Liver (tissue), 9 donors: ENCODE results near the gene GPRIN3. TPM values are rescaled to one million over a fixed set of nuclear protein-coding genes. Genes with fewer than 3 reads are reported as not detected.

Experiments used
- DNase-seq: peaks from one replicate; pipeline ENCODE4 v3.0.0-alpha.2; 2017; ENCODE audit warnings: low spot score
- H3K27ac ChIP-seq, 2 donors: one replicate each; pipeline ENCODE4 v1.7.0; 2013; ENCODE audit warnings: inconsistent platforms in 2 of 2, low read length in 2 of 2, control low read depth in 1 of 2, low read depth in 1 of 2, mild to moderate bottlenecking in 1 of 2
- H3K27me3 ChIP-seq, 4 donors: one replicate each; pipeline versions ENCODE4 v1.6.1 to v1.7.0; 2013; ENCODE audit warnings: low read length in 3 of 4, inconsistent platforms in 1 of 4, mild to moderate bottlenecking in 1 of 4, moderate library complexity in 1 of 4; ENCODE audit not compliant: control insufficient read depth in 4 of 4, insufficient read depth in 4 of 4
- H3K36me3 ChIP-seq, 4 donors: one replicate each; pipeline versions ENCODE4 v1.6.1 to v1.7.0; 2013; ENCODE audit warnings: low read length in 3 of 4, mild to moderate bottlenecking in 3 of 4, low read depth in 1 of 4, moderate library complexity in 1 of 4; ENCODE audit not compliant: control insufficient read depth in 4 of 4, insufficient read depth in 3 of 4
- H3K4me1 ChIP-seq, 4 donors: one replicate each; pipeline versions ENCODE4 v1.6.1 to v1.7.0; 2013; ENCODE audit warnings: low read length in 3 of 4, mild to moderate bottlenecking in 3 of 4, moderate library complexity in 1 of 4; ENCODE audit not compliant: control insufficient read depth in 4 of 4, insufficient read depth in 4 of 4
- H3K4me3 ChIP-seq, 3 donors: one replicate each; pipeline versions ENCODE4 v1.6.1 to v1.7.0; 2013; ENCODE audit warnings: low read length in 3 of 3, control low read depth in 1 of 3, low read depth in 1 of 3, mild to moderate bottlenecking in 1 of 3
- H3K9ac ChIP-seq, 2 donors: one replicate each; pipeline ENCODE4 v1.7.0; 2013; ENCODE audit warnings: low read length in 2 of 2, mild to moderate bottlenecking in 2 of 2, moderate library complexity in 2 of 2, control low read depth in 1 of 2, low read depth in 1 of 2
- H3K9me3 ChIP-seq, 4 donors: one replicate each; pipeline versions ENCODE4 v1.6.1 to v1.7.0; 2013; ENCODE audit warnings: low read length in 3 of 4; ENCODE audit not compliant: control insufficient read depth in 4 of 4
- ATF3 ChIP-seq: IDR thresholded peaks from 2 replicates; pipeline ENCODE4 v1.6.1; 2016; ENCODE audit warnings: antibody characterized with exemption
- EGR1 ChIP-seq, 2 donors: IDR thresholded peaks; 2 replicates each; pipeline ENCODE4 v1.6.1; 2016 to 2018; ENCODE audit warnings: antibody characterized with exemption in 2 of 2, low read depth in 2 of 2
- FOXA1 ChIP-seq: IDR thresholded peaks from 2 replicates; pipeline ENCODE4 v1.6.1; 2016; ENCODE audit warnings: antibody characterized with exemption
- GABPA ChIP-seq, 2 donors: IDR thresholded peaks in 1 of 2; conservative IDR thresholded peaks in 1 of 2; 2 replicates each; pipeline ENCODE4 v1.6.1; 2016; ENCODE audit warnings: antibody characterized with exemption in 2 of 2, mild to moderate bottlenecking in 1 of 2, moderate library complexity in 1 of 2
- HNF4A ChIP-seq, 2 donors: conservative IDR thresholded peaks; 2 replicates each; pipeline ENCODE4 v1.6.1; 2016; ENCODE audit warnings: antibody characterized with exemption in 2 of 2, mild to moderate bottlenecking in 2 of 2
- HNF4G ChIP-seq: IDR thresholded peaks from 2 replicates; pipeline ENCODE4 v1.6.1; 2016; ENCODE audit warnings: antibody characterized with exemption
- JUND ChIP-seq, 2 donors: IDR thresholded peaks; 2 replicates each; pipeline ENCODE4 v1.6.1; 2016; ENCODE audit warnings: antibody characterized with exemption in 2 of 2
- NR2F2 ChIP-seq: IDR thresholded peaks from 2 replicates; pipeline ENCODE4 v1.6.1; 2016; ENCODE audit warnings: antibody characterized with exemption
- RAD21 ChIP-seq, 2 donors: IDR thresholded peaks; 2 replicates each; pipeline ENCODE4 v1.6.1; 2016; ENCODE audit warnings: antibody characterized with exemption in 2 of 2, mild to moderate bottlenecking in 2 of 2
- REST ChIP-seq: IDR thresholded peaks from 2 replicates; pipeline ENCODE4 v1.6.1; 2016; ENCODE audit warnings: antibody characterized with exemption, mild to moderate bottlenecking
- RXRA ChIP-seq, 2 donors: IDR thresholded peaks; 2 replicates each; pipeline ENCODE4 v1.6.1; 2017 to 2018; ENCODE audit warnings: antibody characterized with exemption in 2 of 2, mild to moderate bottlenecking in 1 of 2
- SP1 ChIP-seq: IDR thresholded peaks from 2 replicates; pipeline ENCODE4 v1.6.1; 2018; ENCODE audit warnings: antibody characterized with exemption, mild to moderate bottlenecking
- TAF1 ChIP-seq: conservative IDR thresholded peaks from 2 replicates; pipeline ENCODE4 v1.6.1; 2016; ENCODE audit warnings: antibody characterized with exemption, mild to moderate bottlenecking
- YY1 ChIP-seq: IDR thresholded peaks from 2 replicates; pipeline ENCODE4 v1.6.1; 2016; ENCODE audit warnings: antibody characterized with exemption, mild to moderate bottlenecking
- ZBTB33 ChIP-seq: IDR thresholded peaks from 2 replicates; pipeline ENCODE4 v1.6.1; 2016; ENCODE audit warnings: antibody characterized with exemption
- WGBS: extraction: QIAGEN DNeasy Blood & Tissue Kit; methylation state at CpG from one replicate; pipeline ENCODE4 v1.1.7; 2013; 5-methylcytosine and 5-hydroxymethylcytosine counted together
- polyA plus RNA-seq, 2 donors: library from polyadenylated mRNA; stranded (reverse) in 1 of 2; unstranded in 1 of 2; fragments of 200-250 nt in 1 of 2; fragments of >200 nt in 1 of 2; fragmentation: Nextera tagmentation in 1 of 2; extraction: Ambion mirVana in 1 of 2; gene quantifications; one replicate each; pipeline versions ENCODE4 v1.2.1 to v1.2.3, GENCODE V29; 2013 to 2015
- total RNA-seq, 2 donors: library from RNA; depleted of rRNA; stranded (reverse); fragments of >200 nt; gene quantifications; one replicate each; pipeline ENCODE4 v1.2.3, GENCODE V29; 2014
- TF ChIP-seq, protein P1 (sequence below): IDR thresholded peaks from 2 replicates; pipeline ENCODE4 v1.6.1; 2016; ENCODE audit warnings: antibody characterized with exemption
- donor health status: healthy.
- donor health status: healthy.
- donor health status: healthy.
- donor health status: healthy.
- donor health status: healthy.

GPRIN3 gene
- total and polyA plus RNA-seq, 4 donors, result 0.25 to 1.5 (median 0.95) TPM

DNA sequence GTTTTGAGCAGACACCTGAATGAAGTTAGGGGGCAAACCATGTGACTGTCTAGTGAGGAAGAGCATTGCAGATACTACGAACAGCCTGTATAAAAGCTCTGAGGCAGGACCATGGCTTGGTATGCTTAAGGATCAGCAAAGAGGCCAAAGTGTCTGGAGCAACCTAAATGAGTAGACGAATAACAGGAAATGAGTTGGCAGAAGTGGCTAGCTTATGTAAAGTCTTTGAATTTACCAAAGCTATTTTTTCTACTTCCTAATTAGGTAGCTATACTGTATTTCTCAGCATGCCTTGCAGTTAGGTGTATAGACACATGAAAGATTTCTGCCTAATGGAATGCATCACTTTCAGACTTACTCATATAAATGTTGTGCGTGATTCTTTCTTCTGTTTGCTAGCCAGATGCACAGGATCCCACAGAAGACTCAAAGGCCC is 9.3 kb upstream of the GPRIN3 start:
- Histone ChIP-seq H3K36me3 (no peaks in the 10 kb centered on the region), H3K27ac (no peak overlapping the region), H3K4me3 (no peak overlapping the region), H3K4me1 (no peaks in the 10 kb centered on the region), H3K27me3 (no peaks in the 10 kb centered on the region), H3K9me3 (no peaks in the 10 kb centered on the region), H3K9ac (no peak overlapping the region)
- DNase-seq, result no peak
- no peak for TF ChIP-seq ATF3
- no peak for TF ChIP-seq GABPA (IDR thresholded peaks at IDR 0.05 in 1 of 2, conservative IDR thresholded peaks at IDR 0.05 in 1 of 2)
- no peak for TF ChIP-seq RAD21 (IDR thresholded peaks at IDR 0.05)
- no peak for TF ChIP-seq REST
- no peak for TF ChIP-seq ZBTB33
- no peak for TF ChIP-seq HNF4G
- no peak for TF ChIP-seq YY1
- TF ChIP-seq, protein P1, sequence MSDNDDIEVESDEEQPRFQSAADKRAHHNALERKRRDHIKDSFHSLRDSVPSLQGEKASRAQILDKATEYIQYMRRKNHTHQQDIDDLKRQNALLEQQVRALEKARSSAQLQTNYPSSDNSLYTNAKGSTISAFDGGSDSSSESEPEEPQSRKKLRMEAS, result no peak
- TF ChIP-seq JUND (IDR thresholded peaks at IDR 0.05), result no peak
- 67% methylated on average over 3 of the region's 3 CpGs for WGBS

- no peak for TF ChIP-seq ATF3
- no peak for TF ChIP-seq GABPA (IDR thresholded peaks at IDR 0.05 in 1 of 2, conservative IDR thresholded peaks at IDR 0.05 in 1 of 2)
- no peak for TF ChIP-seq JUND (IDR thresholded peaks at IDR 0.05)
- TF ChIP-seq FOXA1, result no peak
- TF ChIP-seq ZBTB33, result no peak
- TF ChIP-seq YY1, result no peak
- no peak for TF ChIP-seq NR2F2
- TF ChIP-seq HNF4G, result no peak
- TF ChIP-seq RAD21 (IDR thresholded peaks at IDR 0.05), result no peak
- TF ChIP-seq REST, result no peak
- TF ChIP-seq HNF4A (conservative IDR thresholded peaks at IDR 0.05), result no peak
- no peak for TF ChIP-seq TAF1
- no peak for TF ChIP-seq RXRA (IDR thresholded peaks at IDR 0.05)
- no peak for TF ChIP-seq EGR1 (IDR thresholded peaks at IDR 0.05; ENCODE audit: low read depth in 2 of 2)
- TF ChIP-seq SP1, result no peak
- Histone ChIP-seq H3K9ac (no peak overlapping the region), H3K36me3 (no peaks in the 10 kb centered on the region), H3K4me3 (no peak overlapping the region), H3K27me3 (no peaks in the 10 kb centered on the region), H3K4me1 (no peaks in the 10 kb centered on the region), H3K9me3 (no peaks in the 10 kb centered on the region), H3K27ac (no peak overlapping the region)
- no peak for DNase-seq
- WGBS, result 76% methylated on average over 1 of the region's 1 CpG
Measured at GRCh38 chr4:89316211-89316610, 8.6 kb upstream of the GPRIN3 start.
